ENCODE measurements around the gene PHYKPL. TPM values are rescaled to one million over a fixed set of nuclear protein-coding genes. Genes with fewer than 3 reads are reported as not detected.

PHYKPL gene
- total and polyA plus RNA-seq, 2 of the 8 experiments (the other 6 are each of a cell fraction or from before 2014, with no cell fraction given) = 25.1 to 32.1 TPM

GRCh38 chr5:178194026-178194425, 38.6 kb downstream of the PHYKPL start (continued):
- no peak for TF ChIP-seq SUZ12 (IDR thresholded peaks at IDR 0.05; ENCODE audit: low read length)
